Smooth muscle cell (in vitro differentiated cells): Measurements from ENCODE around the gene FOXN3. TPM values are rescaled to one million over a fixed set of nuclear protein-coding genes. Genes with fewer than 3 reads are reported as not detected.

Experiments used
- DNase-seq: peaks from one replicate; lab custom pipeline; 2025; ENCODE audit not compliant: unreplicated experiment; lab: John Stamatoyannopoulos, UW
- H2AFZ ChIP-seq: fragments of 200-600 bp; sonication (generic); 2 replicates; pipeline ENCODE4 v1.6.0; 2016; ENCODE audit warnings: antibody characterized with exemption, low read depth, mild to moderate bottlenecking
- H3F3A ChIP-seq: fragments of 200-600 bp; sonication (generic); 2 replicates; pipeline ENCODE4 v1.6.0; 2017; ENCODE audit warnings: antibody characterized with exemption, low read depth
- H3K27ac ChIP-seq: fragments of 200-600 bp; sonication (generic); 2 replicates; pipeline ENCODE4 v1.5.1; 2016; ENCODE audit warnings: low read depth, mild to moderate bottlenecking
- H3K27me3 ChIP-seq: fragments of 200-600 bp; sonication (generic); 2 replicates; pipeline ENCODE4 v1.6.1; 2016; ENCODE audit warnings: low read depth, mild to moderate bottlenecking
- H3K36me3 ChIP-seq: fragments of 200-600 bp; sonication (generic); 2 replicates; pipeline ENCODE4 v1.5.1; 2016; ENCODE audit warnings: low read depth
- H3K4me1 ChIP-seq: fragments of 200-600 bp; sonication (generic); 2 replicates; pipeline ENCODE4 v1.5.1; 2016; ENCODE audit warnings: low read depth
- H3K4me2 ChIP-seq: fragments of 200-600 bp; sonication (generic); 2 replicates; pipeline ENCODE4 v1.6.0; 2016; ENCODE audit warnings: mild to moderate bottlenecking
- H3K4me3 ChIP-seq: fragments of 200-600 bp; sonication (generic); 2 replicates; pipeline ENCODE4 v1.5.1; 2016; ENCODE audit warnings: mild to moderate bottlenecking
- H3K79me2 ChIP-seq: fragments of 200-600 bp; sonication (generic); 2 replicates; pipeline ENCODE4 v1.6.0; 2016; ENCODE audit warnings: low read depth, mild to moderate bottlenecking
- H3K9ac ChIP-seq: fragments of 200-600 bp; sonication (generic); 2 replicates; pipeline ENCODE4 v1.6.0; 2016; ENCODE audit warnings: low read depth
- H3K9me3 ChIP-seq: fragments of 200-600 bp; sonication (generic); replicated peaks from 2 replicates; pipeline ENCODE4 v1.5.1; 2016; ENCODE audit warnings: low read depth
- H4K20me1 ChIP-seq: fragments of 200-600 bp; sonication (generic); 2 replicates; pipeline ENCODE4 v1.6.0; 2016; ENCODE audit warnings: low read depth
- CTCF ChIP-seq: fragments of 200-600 bp; sonication (generic); IDR thresholded peaks from 2 replicates; pipeline ENCODE4 v1.5.1; 2017; ENCODE audit warnings: borderline replicate concordance, mild to moderate bottlenecking, antibody characterized with exemption; ENCODE audit not compliant: insufficient read depth, poor library complexity, severe bottlenecking
- WGBS: methylation state at CpG from one replicate; pipeline ENCODE4 v1.1.7; 2016; ENCODE audit warnings: low lambda C conversion rate; 5-methylcytosine and 5-hydroxymethylcytosine counted together
- polyA plus RNA-seq: library from polyadenylated mRNA; unstranded; fragments of >200 nt; fragmentation: Nextera tagmentation; extraction: Ambion mirVana; gene quantifications from 2 replicates; pipeline ENCODE4 v1.2.1, GENCODE V29; 2016
- total RNA-seq: library from RNA; depleted of rRNA; stranded (reverse); fragments of >200 nt; gene quantifications from 2 replicates; pipeline ENCODE4 v1.2.3, GENCODE V29; 2014

FOXN3 gene
- total and polyA plus RNA-seq, 2 experiments from 2014 or later: 24.5 to 31.5 TPM

- Histone ChIP-seq H3K79me2 (peaks cover 13% of the 10 kb centered on the region), H3K27ac (peak overlapping the region; percentile 4), H4K20me1 (peaks cover 24% of the 10 kb centered on the region), H3K4me2 (no peak overlapping the region), H3K9me3 (no peaks in the 10 kb centered on the region), H3K36me3 (no peaks in the 10 kb centered on the region), H3K27me3 (no peaks in the 10 kb centered on the region), H3F3A (peaks cover 4% of the 10 kb centered on the region), H3K4me1 (no peaks in the 10 kb centered on the region), H3K9ac (no peak overlapping the region), H2AFZ (no peak overlapping the region), H3K4me3 (no peak overlapping the region)
- TF ChIP-seq CTCF: no peak
- 85% methylated on average over 4 of the region's 4 CpGs for WGBS
- no peak for DNase-seq
Observed at GRCh38 chr14:89317051-89317691, 99.9 kb downstream of the FOXN3 start.

- Histone ChIP-seq H3F3A (peaks cover 4% of the 10 kb centered on the region), H3K4me1 (no peaks in the 10 kb centered on the region), H3K4me3 (no peak overlapping the region), H4K20me1 (peaks cover 14% of the 10 kb centered on the region), H3K27me3 (no peaks in the 10 kb centered on the region), H3K27ac (no peak overlapping the region), H3K79me2 (peaks cover 8% of the 10 kb centered on the region), H3K9me3 (no peaks in the 10 kb centered on the region), H3K4me2 (no peak overlapping the region), H3K9ac (no peak overlapping the region), H3K36me3 (no peaks in the 10 kb centered on the region), H2AFZ (no peak overlapping the region)
- 88% methylated on average over 10 of the region's 10 CpGs for WGBS
- no peak for DNase-seq
- no peak for TF ChIP-seq CTCF
Observed at GRCh38 chr14:89315493-89316470, 101.3 kb downstream of the FOXN3 start.

DNA sequence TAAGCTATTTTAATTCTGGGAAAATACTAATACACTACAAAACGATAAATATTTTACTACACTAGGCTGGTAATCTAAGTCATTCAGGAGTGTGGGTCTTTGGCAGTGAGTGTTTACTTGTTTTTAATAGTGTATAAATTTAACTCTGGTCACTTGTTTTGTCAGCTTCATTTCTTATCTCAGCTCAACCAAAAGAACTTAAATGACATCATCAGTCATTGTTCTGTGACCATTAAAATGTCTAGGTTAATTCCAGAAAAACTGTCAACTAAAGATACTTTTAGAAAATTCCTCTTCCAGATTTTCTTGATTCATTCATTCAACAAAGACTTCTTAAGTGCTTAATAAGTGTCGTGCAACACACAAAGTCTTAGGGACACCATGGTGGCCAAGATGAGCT lies 102.8 kb downstream of the FOXN3 start:
- no peak for TF ChIP-seq CTCF
- H3K79me2 ChIP-seq: peaks cover 8% of the 10 kb centered on the region

More for the DNA sequence above, 102.8 kb downstream of the FOXN3 start:
- no peak overlapping the region for H3K9ac ChIP-seq
- DNase-seq: no peak
- H4K20me1 ChIP-seq: peaks cover 6% of the 10 kb centered on the region
- 98% methylated on average over 2 of the region's 2 CpGs for WGBS
- H3K36me3 ChIP-seq: no peaks in the 10 kb centered on the region
- H3K4me2 ChIP-seq: no peak overlapping the region
- no peak overlapping the region for H3K27ac ChIP-seq
- H2AFZ ChIP-seq: no peak overlapping the region
- no peaks in the 10 kb centered on the region for H3K9me3 ChIP-seq
- H3K4me3 ChIP-seq: no peak overlapping the region
- H3K27me3 ChIP-seq: no peaks in the 10 kb centered on the region
- H3K4me1 ChIP-seq: no peaks in the 10 kb centered on the region
- peaks cover 4% of the 10 kb centered on the region for H3F3A ChIP-seq
